NCI-H128 (cell line): ENCODE data around the gene AGBL5.

Experiments
- DNase-seq: peaks from one replicate; lab custom pipeline; 2025; ENCODE audit not compliant: unreplicated experiment; lab: John Stamatoyannopoulos, UW

AGBL5 gene

GRCh38 chr2:27023740-27024139, 27.7 kb upstream of the AGBL5 start:
- DNase-seq: no peak

- no peak for DNase-seq
Observed at GRCh38 chr2:27024188-27024587, 27.3 kb upstream of the AGBL5 start.

- DNase-seq: no peak
Observed at GRCh38 chr2:27024812-27025211, 26.7 kb upstream of the AGBL5 start.

GRCh38 chr2:27025281-27025800, 26.1 kb upstream of the AGBL5 start:
- no peak for DNase-seq

GRCh38 chr2:27025861-27026851, 25.3 kb upstream of the AGBL5 start:
- no peak for DNase-seq

- DNase-seq: no peak
Observed at GRCh38 chr2:27027211-27027651, 24.2 kb upstream of the AGBL5 start.

GRCh38 chr2:27029051-27029450, 22.4 kb upstream of the AGBL5 start:
- no peak for DNase-seq

GRCh38 chr2:27032495-27033252, 18.8 kb upstream of the AGBL5 start, which contains the start of gene TMEM214:
Gene TMEM214 (plus strand): TSS chr2:27032965. CDS start chr2:27033016, 51 bp downstream.
- peak; percentile 71 for DNase-seq

GRCh38 chr2:27033253-27033852, 18.1 kb upstream of the AGBL5 start:
- no peak for DNase-seq

GRCh38 chr2:27038012-27038411, 13.5 kb upstream of the AGBL5 start:
- DNase-seq: no peak

- no peak for DNase-seq
Observed at GRCh38 chr2:27038631-27039339, 12.7 kb upstream of the AGBL5 start.

- no peak for DNase-seq
Observed at GRCh38 chr2:27039426-27039825, 12.0 kb upstream of the AGBL5 start.

- no peak for DNase-seq
Observed at GRCh38 chr2:27039871-27040270, 11.6 kb upstream of the AGBL5 start.

- DNase-seq: no peak
Observed at GRCh38 chr2:27040282-27040681, 11.2 kb upstream of the AGBL5 start.

GRCh38 chr2:27041752-27042151, 9.7 kb upstream of the AGBL5 start:
- DNase-seq: no peak

GRCh38 chr2:27042159-27042661, 9.3 kb upstream of the AGBL5 start:
- no peak for DNase-seq

- DNase-seq: no peak
Observed at GRCh38 chr2:27042985-27043634, 8.4 kb upstream of the AGBL5 start.

GRCh38 chr2:27049422-27050280, 1.8 kb upstream of the AGBL5 start:
- no peak for DNase-seq
